GM21526 (cell line): Measurements from ENCODE around the gene NUP210L.
"Not testable (repeated sequence)": the region's sequence is repeated elsewhere in the genome, so short reads cannot be mapped to it uniquely, and the experiment has no call there.

Source experiments
- ATAC-seq: cut with Tn5 transposase; IDR thresholded peaks from one replicate; pipeline ENCODE4 v1.9.1; 2021; ENCODE audit warnings: moderate library complexity; ENCODE audit not compliant: unreplicated experiment, low FRiP score

Gene NUP210L

DNA sequence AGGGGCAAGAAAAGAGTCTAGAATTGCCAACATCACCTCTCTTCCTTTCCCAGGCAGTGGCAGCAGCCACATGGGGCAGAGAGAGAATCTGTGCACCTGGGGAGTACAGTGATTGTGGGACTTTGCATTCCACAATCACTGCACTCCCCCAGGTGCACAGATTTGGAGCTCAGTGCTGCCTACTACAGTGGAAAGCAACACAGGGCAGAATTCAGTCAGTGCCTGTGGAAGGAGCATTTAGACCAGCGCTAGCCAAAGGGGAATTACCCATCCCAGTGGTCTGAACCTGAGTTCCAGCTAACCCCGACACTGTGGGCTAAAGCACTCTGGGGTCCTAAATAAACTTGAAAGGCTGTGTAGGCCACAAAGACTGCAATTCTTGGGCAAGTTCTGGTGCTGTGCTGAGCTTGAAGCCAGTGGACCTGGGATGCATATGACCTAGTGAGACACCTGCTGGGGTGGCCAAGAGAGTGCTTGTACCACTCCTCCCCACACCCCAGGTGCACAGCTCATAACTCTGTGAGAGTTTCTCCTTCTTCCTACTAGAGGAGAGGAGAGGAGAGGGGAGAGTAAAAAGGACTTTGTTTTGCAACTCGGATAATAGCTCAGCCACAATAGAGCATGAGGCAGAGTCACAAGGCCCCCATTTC, 50.3 kb downstream of the NUP210L start:
- no peak for ATAC-seq

DNA sequence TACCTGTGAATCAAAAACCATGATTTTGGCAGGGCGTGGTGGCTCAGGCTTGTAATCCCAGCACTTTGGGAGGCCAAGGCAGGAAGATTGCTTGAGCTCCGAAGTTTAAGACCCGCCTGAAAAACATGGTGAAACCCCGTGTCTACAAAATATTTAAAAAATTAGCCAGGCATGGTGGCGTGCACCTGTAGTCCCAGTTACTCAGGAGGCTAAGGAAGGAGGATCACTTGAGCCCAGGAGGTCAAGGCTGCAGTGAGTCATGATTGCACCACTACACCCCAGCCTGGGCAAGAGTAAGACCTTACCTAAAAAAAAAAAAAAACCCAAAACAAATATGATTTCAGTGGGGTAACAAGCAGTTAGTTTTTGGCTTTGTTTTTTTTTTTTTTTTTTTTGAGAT, 54.7 kb downstream of the NUP210L start:
- not testable (repeated sequence) for ATAC-seq

GRCh38 chr1:154097873-154098272, 57.0 kb downstream of the NUP210L start:
- no peak for ATAC-seq

- no peak for ATAC-seq
Observed at GRCh38 chr1:154095456-154096060, 59.3 kb downstream of the NUP210L start.

DNA sequence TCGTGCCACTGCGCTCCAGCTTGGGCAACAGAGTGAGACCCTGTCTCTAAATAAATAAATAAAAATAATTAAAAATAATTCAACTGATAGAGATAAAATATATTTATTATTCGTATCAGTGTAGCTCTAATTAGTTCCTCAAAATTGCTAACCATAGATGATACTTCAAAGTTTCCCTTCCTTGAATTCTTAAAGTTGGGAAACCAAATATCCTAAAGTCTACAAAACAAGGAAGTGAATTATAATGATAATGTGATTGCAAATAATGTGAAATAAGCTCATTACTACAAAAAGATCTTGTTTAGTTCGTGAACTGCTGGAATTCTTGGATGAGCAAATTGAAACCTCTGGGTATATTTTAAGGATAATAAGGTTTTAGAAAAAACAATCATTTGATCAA, 60.5 kb downstream of the NUP210L start:
- ATAC-seq, result no peak

GRCh38 chr1:154093699-154094098, 61.2 kb downstream of the NUP210L start:
- no peak for ATAC-seq

GRCh38 chr1:154091706-154092105, 63.2 kb downstream of the NUP210L start:
- no peak for ATAC-seq

GRCh38 chr1:154087574-154087973, 67.3 kb downstream of the NUP210L start:
- no peak for ATAC-seq

- ATAC-seq, result not testable (repeated sequence)
Observed at GRCh38 chr1:154083057-154083456, 71.8 kb downstream of the NUP210L start.

DNA sequence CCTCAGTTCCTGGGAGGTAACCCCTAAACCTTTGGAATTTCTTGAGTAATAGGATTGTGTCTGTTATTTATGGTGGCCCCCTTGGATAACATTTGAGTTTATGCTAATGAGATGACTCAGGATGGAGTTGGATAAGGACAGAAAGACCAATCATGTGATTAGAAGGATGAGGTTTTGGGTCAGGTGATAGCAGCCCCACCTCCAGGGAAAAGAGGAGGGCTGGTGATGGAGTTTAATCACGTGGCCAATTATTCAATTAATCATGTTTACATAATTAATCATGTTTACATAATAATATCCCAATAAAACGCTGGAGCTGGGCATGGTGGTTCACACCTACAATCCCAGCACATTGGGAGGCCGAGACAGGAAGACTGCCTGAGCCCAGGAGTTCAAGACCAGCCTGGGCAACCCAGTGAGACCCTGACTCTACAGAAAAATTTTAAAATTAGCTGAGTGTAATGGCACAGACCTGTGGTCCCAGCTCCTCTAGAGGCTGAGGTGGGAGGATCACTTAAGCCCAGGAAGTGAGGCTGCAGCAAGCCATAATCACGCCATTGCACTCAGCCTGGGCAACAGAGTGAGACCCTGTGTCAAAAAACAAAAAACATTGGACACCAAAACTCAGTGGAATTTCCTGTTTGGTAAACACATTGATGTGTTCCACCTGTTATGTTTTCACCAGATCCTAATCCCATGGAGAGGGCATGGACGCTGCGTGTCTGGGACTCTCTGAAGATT, 73.3 kb downstream of the NUP210L start:
- ATAC-seq, result no peak

- no peak for ATAC-seq
Observed at GRCh38 chr1:154076413-154076812, 78.5 kb downstream of the NUP210L start.

- no peak for ATAC-seq
Observed at GRCh38 chr1:154075746-154076145, 79.1 kb downstream of the NUP210L start.

GRCh38 chr1:154062309-154062708, 92.6 kb downstream of the NUP210L start:
- no peak for ATAC-seq

DNA sequence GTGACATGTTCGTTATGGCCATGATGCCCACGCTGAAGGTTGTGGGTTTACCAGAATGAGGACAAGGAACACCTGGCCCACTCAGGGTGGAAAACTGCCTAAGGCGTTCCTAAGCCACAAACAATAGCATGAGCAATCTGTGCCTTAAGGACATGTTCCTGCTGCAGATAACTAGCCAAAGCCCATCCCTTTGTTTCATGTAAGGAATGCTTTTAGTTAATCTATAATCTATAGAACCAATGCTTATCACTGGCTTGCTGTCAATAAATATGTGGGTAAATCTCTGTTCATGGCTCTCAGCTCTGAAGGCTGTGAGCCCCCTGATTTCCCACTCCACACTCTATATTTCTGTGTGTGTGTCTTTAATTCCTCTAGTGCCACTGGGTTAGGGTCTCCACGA, 107.4 kb downstream of the NUP210L start:
- ATAC-seq, result not testable (repeated sequence)

- not testable (repeated sequence) for ATAC-seq
Observed at GRCh38 chr1:154033697-154034096, 121.2 kb downstream of the NUP210L start.

DNA sequence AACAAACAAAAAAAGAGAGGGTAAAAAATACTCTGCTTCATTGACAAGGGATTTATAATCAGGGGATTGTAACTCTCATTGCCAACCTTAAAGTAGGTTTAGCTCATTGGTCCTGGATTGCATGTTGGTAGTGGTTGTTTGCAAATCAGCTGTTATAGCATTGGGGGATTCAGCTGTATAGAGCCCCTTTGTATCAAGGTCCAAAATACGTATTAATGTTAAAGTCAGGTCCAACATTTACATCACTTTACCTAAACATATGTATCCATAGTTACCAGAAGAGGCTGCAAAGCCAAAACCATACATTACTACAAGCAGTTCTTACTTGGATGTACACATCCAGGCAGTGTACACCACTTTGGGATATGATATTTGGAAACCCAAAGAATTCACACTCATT, 134.9 kb downstream of the NUP210L start:
- no peak for ATAC-seq

- ATAC-seq, result no peak
Observed at GRCh38 chr1:154019269-154019668, 135.6 kb downstream of the NUP210L start.

- ATAC-seq, result no peak
Observed at GRCh38 chr1:154014154-154014907, 140.5 kb downstream of the NUP210L start.

- ATAC-seq, result not testable (repeated sequence)
Observed at GRCh38 chr1:154012543-154012942, 142.3 kb downstream of the NUP210L start.

DNA sequence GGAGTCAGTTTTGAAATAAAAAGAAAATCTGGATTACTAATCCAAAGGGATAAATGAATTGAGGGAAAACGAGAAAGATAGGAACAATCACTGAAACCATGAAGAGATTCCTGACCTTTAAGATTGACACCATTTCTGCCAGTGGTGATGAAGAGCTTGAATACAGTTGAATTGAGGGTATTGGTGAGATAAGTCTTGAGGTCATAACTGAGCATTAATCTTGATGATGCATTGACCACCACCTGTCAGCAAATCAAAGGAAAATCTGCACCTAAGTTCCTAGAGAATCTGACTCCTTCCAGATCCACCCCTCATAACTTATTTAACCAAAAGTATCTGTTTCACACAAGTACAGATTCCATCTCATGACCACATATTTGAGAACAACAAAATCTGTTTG, 142.7 kb downstream of the NUP210L start:
- no peak for ATAC-seq

DNA sequence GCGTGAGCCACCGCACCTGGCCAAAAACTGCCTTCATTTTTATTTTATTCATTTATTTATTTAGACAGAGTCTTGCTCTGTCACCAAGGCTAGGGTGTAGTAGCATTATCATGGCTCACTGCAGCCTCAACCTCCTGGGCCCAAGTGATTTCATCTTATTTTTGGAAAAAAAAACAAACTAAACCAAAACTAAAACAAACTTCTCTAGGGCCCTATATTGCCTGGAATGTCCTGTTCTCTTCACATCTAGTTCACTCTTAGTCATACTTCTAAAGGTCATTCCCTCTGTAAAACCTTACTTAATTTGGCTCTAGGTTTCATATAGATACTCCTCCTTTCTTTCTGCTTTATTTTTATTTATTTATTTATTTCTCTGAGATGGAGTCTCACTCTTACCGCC, 148.7 kb downstream of the NUP210L start:
- no peak for ATAC-seq
